SK-N-SH treated with all-trans-retinoic acid at 6 μM for 48 hours (cell line): Measurements from ENCODE around the gene PIEZO1.

Experiments
- ATAC-seq: fragments of 200-7000 bp; cut with Tn5 transposase; 3 replicates; pipeline ENCODE4 v1.9.1; 2020; ENCODE audit warnings: mild to moderate bottlenecking, moderate library complexity
- ARNTL ChIP-seq: fragments of 450-650 bp; formaldehyde crosslinking; IDR thresholded peaks from 2 replicates; pipeline ENCODE4 v1.5.0; 2020; ENCODE audit warnings: low read depth, mild to moderate bottlenecking, moderate library complexity, borderline replicate concordance
- BACH2 ChIP-seq: fragments of 250-450 bp; sonication (Bioruptor Pico); IDR thresholded peaks from 2 replicates; pipeline ENCODE4 v1.9.0; 2021; ENCODE audit warnings: mild to moderate bottlenecking, borderline replicate concordance
- CREB5 ChIP-seq: fragments of 250-450 bp; sonication (Bioruptor Pico); IDR thresholded peaks from 2 replicates; pipeline ENCODE4 v1.5.1; 2020; ENCODE audit warnings: low read depth, mild to moderate bottlenecking, moderate library complexity
- CSDC2 ChIP-seq: fragments of 250-450 bp; sonication (Bioruptor Pico); IDR thresholded peaks from 2 replicates; pipeline ENCODE4 v1.5.0; 2020; ENCODE audit warnings: mild to moderate bottlenecking, moderate library complexity
- GLIS3 ChIP-seq: fragments of 250-450 bp; sonication (Bioruptor Pico); IDR thresholded peaks from 2 replicates; pipeline ENCODE4 v1.5.0; 2020; ENCODE audit warnings: mild to moderate bottlenecking, moderate library complexity
- ISL1 ChIP-seq: fragments of 250-450 bp; sonication (Bioruptor Pico); IDR thresholded peaks from 2 replicates; pipeline ENCODE4 v2.1.2; 2022; ENCODE audit warnings: mild to moderate bottlenecking, moderate library complexity
- POU6F1 ChIP-seq: fragments of 250-450 bp; sonication (Bioruptor Pico); IDR thresholded peaks from 2 replicates; pipeline ENCODE4 v1.8.0; 2021; ENCODE audit warnings: low read depth, mild to moderate bottlenecking, moderate library complexity, borderline replicate concordance
- PPARA ChIP-seq: fragments of 250-450 bp; sonication (Bioruptor Pico); IDR thresholded peaks from 2 replicates; pipeline ENCODE4 v1.5.0; 2020; ENCODE audit warnings: mild to moderate bottlenecking, borderline replicate concordance
- RARB ChIP-seq: fragments of 250-450 bp; sonication (Bioruptor Pico); IDR thresholded peaks from 2 replicates; pipeline ENCODE4 v1.8.0; 2021; ENCODE audit warnings: mild to moderate bottlenecking, moderate library complexity
- SNAI2 ChIP-seq: fragments of 250-450 bp; sonication (Bioruptor Pico); IDR thresholded peaks from 2 replicates; pipeline ENCODE4 v1.5.0; 2020; ENCODE audit warnings: mild to moderate bottlenecking, moderate library complexity
- TCF4 ChIP-seq: fragments of 250-450 bp; sonication (Bioruptor Pico); IDR thresholded peaks from 2 replicates; pipeline ENCODE4 v1.8.0; 2021; ENCODE audit warnings: mild to moderate bottlenecking, moderate library complexity, borderline replicate concordance
- TOX ChIP-seq: fragments of 250-450 bp; sonication (Bioruptor Pico); IDR thresholded peaks from 2 replicates; pipeline ENCODE4 v1.8.0; 2021; ENCODE audit warnings: mild to moderate bottlenecking, moderate library complexity, borderline replicate concordance
- ZC3H10 ChIP-seq: fragments of 250-450 bp; sonication (Bioruptor Pico); IDR thresholded peaks from 2 replicates; pipeline ENCODE4 v1.5.1; 2021; ENCODE audit warnings: mild to moderate bottlenecking, moderate library complexity
- ZFP30 ChIP-seq: fragments of 450-650 bp; formaldehyde crosslinking; IDR thresholded peaks from 2 replicates; pipeline ENCODE4 v1.5.0; 2022; ENCODE audit warnings: mild to moderate bottlenecking, moderate library complexity
- ZNF565 ChIP-seq: fragments of 450-650 bp; formaldehyde crosslinking; conservative IDR thresholded peaks from 2 replicates; pipeline ENCODE4 v1.5.0; 2020; ENCODE audit warnings: low read depth, mild to moderate bottlenecking, moderate library complexity
- ZNF70 ChIP-seq: fragments of 450-650 bp; formaldehyde crosslinking; IDR thresholded peaks from 2 replicates; pipeline ENCODE4 v1.5.0; 2020; ENCODE audit warnings: mild to moderate bottlenecking, moderate library complexity
- ZNF8 ChIP-seq: fragments of 450-650 bp; formaldehyde crosslinking; IDR thresholded peaks from 2 replicates; pipeline ENCODE4 v1.5.0; 2020; ENCODE audit warnings: mild to moderate bottlenecking, moderate library complexity
- TF ChIP-seq, protein P1 (sequence below): fragments of 250-450 bp; sonication (Bioruptor Pico); IDR thresholded peaks from 2 replicates; pipeline ENCODE4 v1.8.0; 2020; ENCODE audit warnings: mild to moderate bottlenecking, moderate library complexity, borderline replicate concordance
- TF ChIP-seq, protein P2 (sequence below): fragments of 250-450 bp; sonication (Bioruptor Pico); IDR thresholded peaks from 2 replicates; pipeline ENCODE4 v1.5.1; 2021; ENCODE audit warnings: mild to moderate bottlenecking, moderate library complexity
- TF ChIP-seq, protein P3 (sequence below): fragments of 250-450 bp; sonication (Bioruptor Pico); IDR thresholded peaks from 2 replicates; pipeline ENCODE4 v1.5.0; 2020; ENCODE audit warnings: mild to moderate bottlenecking, moderate library complexity

Gene PIEZO1

DNA sequence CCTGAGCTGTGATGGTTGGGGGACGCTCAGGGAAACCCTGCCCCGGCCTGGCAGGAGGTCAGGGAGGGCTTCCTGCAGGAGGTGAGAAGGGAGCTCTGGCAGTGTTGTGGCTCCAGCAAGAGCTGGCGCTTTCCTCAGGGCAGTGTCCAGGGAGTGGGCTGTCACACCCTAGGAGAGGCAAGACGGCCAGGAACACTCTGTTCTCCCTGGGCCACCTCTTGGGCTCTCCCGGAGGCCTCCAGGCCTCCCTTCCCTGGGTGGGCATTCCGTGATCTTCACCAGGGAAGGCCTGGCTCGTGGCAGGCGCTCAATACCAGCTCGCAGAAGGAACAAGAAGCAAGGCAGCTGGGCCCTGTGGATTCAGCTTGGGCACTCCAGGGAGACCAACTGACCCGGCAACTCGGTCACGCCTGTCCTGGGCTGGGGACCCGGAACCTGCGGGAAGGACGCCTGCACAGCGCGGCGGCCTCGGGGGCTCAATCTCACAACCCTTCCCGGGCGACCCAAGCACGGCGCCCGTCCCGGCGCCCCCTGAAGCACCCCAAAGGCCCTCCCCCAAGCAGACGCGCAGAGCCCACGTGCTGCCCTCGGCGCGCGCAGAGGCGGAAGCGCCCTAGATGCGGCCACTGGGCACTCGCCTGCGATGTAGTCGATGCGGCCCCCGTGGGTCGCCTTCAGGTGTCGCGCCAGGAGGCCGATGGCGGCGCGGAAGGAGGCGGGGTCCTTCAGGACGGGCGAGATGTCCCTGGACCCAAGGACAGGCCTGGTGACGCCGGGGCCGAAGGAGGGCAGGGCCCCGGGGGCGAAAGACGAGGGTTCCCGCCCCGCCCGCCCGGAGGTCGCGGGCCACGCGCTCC, 26.1 kb upstream of the PIEZO1 start:
- TF ChIP-seq PPARA (CRISPR knock-in tag) (no peak), ZNF565 (CRISPR knock-in tag) (no peak), TCF4 (CRISPR knock-in tag) (no peak), ZNF70 (no peak), TOX (no peak), ZC3H10 (CRISPR knock-in tag) (no peak), ISL1 (CRISPR knock-in tag) (no peak), BACH2 (CRISPR knock-in tag) (no peak), CREB5 (no peak), GLIS3 (CRISPR knock-in tag) (no peak)
- peak; percentile 76 for ATAC-seq

GRCh38 chr16:88810166-88810911, 25.3 kb upstream of the PIEZO1 start:
- ATAC-seq: no peak
- no peak for TF ChIP-seq PPARA (CRISPR knock-in tag)
- TF ChIP-seq, protein P1, sequence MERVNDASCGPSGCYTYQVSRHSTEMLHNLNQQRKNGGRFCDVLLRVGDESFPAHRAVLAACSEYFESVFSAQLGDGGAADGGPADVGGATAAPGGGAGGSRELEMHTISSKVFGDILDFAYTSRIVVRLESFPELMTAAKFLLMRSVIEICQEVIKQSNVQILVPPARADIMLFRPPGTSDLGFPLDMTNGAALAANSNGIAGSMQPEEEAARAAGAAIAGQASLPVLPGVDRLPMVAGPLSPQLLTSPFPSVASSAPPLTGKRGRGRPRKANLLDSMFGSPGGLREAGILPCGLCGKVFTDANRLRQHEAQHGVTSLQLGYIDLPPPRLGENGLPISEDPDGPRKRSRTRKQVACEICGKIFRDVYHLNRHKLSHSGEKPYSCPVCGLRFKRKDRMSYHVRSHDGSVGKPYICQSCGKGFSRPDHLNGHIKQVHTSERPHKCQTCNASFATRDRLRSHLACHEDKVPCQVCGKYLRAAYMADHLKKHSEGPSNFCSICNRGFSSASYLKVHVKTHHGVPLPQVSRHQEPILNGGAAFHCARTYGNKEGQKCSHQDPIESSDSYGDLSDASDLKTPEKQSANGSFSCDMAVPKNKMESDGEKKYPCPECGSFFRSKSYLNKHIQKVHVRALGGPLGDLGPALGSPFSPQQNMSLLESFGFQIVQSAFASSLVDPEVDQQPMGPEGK (CRISPR knock-in tag): no peak
- TF ChIP-seq POU6F1: no peak
- no peak for TF ChIP-seq RARB
- no peak for TF ChIP-seq ZFP30 (CRISPR knock-in tag)
- TF ChIP-seq TOX: no peak
- TF ChIP-seq BACH2 (CRISPR knock-in tag): no peak
- TF ChIP-seq ZC3H10 (CRISPR knock-in tag): no peak
- TF ChIP-seq, protein P2, sequence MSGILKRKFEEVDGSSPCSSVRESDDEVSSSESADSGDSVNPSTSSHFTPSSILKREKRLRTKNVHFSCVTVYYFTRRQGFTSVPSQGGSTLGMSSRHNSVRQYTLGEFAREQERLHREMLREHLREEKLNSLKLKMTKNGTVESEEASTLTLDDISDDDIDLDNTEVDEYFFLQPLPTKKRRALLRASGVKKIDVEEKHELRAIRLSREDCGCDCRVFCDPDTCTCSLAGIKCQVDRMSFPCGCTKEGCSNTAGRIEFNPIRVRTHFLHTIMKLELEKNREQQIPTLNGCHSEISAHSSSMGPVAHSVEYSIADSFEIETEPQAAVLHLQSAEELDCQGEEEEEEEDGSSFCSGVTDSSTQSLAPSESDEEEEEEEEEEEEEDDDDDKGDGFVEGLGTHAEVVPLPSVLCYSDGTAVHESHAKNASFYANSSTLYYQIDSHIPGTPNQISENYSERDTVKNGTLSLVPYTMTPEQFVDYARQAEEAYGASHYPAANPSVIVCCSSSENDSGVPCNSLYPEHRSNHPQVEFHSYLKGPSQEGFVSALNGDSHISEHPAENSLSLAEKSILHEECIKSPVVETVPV: no peak
- no peak for TF ChIP-seq ISL1 (CRISPR knock-in tag)
- TF ChIP-seq, protein P3, sequence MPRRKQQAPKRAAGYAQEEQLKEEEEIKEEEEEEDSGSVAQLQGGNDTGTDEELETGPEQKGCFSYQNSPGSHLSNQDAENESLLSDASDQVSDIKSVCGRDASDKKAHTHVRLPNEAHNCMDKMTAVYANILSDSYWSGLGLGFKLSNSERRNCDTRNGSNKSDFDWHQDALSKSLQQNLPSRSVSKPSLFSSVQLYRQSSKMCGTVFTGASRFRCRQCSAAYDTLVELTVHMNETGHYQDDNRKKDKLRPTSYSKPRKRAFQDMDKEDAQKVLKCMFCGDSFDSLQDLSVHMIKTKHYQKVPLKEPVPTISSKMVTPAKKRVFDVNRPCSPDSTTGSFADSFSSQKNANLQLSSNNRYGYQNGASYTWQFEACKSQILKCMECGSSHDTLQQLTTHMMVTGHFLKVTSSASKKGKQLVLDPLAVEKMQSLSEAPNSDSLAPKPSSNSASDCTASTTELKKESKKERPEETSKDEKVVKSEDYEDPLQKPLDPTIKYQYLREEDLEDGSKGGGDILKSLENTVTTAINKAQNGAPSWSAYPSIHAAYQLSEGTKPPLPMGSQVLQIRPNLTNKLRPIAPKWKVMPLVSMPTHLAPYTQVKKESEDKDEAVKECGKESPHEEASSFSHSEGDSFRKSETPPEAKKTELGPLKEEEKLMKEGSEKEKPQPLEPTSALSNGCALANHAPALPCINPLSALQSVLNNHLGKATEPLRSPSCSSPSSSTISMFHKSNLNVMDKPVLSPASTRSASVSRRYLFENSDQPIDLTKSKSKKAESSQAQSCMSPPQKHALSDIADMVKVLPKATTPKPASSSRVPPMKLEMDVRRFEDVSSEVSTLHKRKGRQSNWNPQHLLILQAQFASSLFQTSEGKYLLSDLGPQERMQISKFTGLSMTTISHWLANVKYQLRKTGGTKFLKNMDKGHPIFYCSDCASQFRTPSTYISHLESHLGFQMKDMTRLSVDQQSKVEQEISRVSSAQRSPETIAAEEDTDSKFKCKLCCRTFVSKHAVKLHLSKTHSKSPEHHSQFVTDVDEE (CRISPR knock-in tag): no peak
- TF ChIP-seq CSDC2 (CRISPR knock-in tag): no peak

DNA sequence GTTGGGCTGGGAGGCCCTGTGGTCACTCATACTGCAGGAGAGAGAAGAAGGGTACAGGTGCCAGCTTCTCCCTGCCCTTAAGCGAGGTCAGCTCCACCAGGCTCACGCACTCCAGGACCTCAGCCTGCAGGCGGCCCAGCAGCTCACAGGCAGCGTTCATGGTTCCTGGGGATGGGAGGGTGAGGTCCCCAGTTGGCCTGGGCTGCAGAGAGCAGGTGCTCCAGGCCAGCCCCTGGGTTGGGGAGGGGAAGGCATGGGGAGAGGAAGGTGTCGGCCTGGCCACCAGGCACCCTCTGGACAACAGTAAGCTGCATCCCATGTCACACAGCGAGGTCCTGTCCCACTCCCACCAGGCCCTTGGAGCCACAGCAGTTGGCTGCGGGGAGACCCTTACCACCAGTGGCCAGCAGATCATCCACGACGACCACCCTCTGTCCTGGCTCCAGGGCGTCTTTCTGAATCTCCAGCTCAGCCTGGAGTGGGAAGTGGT, 24.7 kb upstream of the PIEZO1 start:
- ATAC-seq: no peak
- TF ChIP-seq, protein P1 (CRISPR knock-in tag): no peak
- TF ChIP-seq SNAI2 (no peak), PPARA (CRISPR knock-in tag) (no peak), ZFP30 (CRISPR knock-in tag) (no peak), TCF4 (CRISPR knock-in tag) (no peak), CREB5 (no peak), ZNF8 (CRISPR knock-in tag) (no peak), ARNTL (CRISPR knock-in tag) (no peak), RARB (no peak), ISL1 (CRISPR knock-in tag) (no peak), ZNF565 (CRISPR knock-in tag) (no peak)
